GM18858 (cell line): ENCODE data around the gene RBM20.
"Not testable (repeated sequence)": the region's sequence is repeated elsewhere in the genome, so short reads cannot be mapped to it uniquely, and the experiment has no call there.

Experiments
- ATAC-seq: cut with Tn5 transposase; IDR thresholded peaks from one replicate; pipeline ENCODE4 v1.9.1; 2021; ENCODE audit not compliant: unreplicated experiment

RBM20 gene

GRCh38 chr10:110727785-110728184, 83.6 kb downstream of the RBM20 start:
- ATAC-seq: not testable (repeated sequence)

- no peak for ATAC-seq
Observed at GRCh38 chr10:110730345-110731050, 86.4 kb downstream of the RBM20 start.

- ATAC-seq: no peak
Observed at GRCh38 chr10:110733218-110733952, 89.2 kb downstream of the RBM20 start.

GRCh38 chr10:110735620-110736027, 91.5 kb downstream of the RBM20 start:
- no peak for ATAC-seq

DNA sequence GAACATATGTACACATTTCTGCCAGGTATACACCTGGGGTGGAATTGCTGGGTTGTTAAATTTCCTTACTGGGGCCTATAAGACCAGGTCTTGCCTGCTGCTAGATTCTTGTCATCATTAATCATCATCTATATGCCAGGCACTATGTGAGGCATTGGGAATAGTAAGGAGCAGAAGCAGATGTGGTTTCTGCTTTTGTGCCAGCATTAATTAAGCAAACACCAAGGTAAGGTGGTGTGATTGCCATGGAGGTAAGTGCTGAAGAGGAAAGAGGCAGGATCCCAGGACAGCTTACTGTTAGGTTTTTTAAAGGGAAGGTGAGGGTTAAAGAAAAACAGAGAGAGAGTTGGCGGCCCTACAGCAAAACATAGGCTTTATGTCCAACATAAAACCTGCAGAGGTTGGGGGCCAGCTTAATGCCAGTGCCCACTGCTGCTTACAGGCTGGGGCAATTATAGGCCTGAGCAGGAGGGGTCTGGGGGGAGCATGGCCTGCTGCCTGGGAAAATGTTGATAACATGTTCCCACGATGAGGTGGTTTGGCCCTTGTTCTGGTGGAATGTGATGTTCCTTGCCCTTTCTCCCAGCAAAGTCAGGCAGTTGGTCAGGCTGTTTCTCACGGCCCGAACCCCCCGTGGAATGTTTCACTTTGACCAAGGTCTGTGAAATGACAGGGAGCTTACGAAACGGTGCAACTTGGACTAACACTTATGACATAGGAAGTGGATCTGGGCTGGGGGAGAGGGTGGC, 93.9 kb downstream of the RBM20 start:
- ATAC-seq: no peak

GRCh38 chr10:110739811-110740271, 95.7 kb downstream of the RBM20 start:
- no peak for ATAC-seq

DNA sequence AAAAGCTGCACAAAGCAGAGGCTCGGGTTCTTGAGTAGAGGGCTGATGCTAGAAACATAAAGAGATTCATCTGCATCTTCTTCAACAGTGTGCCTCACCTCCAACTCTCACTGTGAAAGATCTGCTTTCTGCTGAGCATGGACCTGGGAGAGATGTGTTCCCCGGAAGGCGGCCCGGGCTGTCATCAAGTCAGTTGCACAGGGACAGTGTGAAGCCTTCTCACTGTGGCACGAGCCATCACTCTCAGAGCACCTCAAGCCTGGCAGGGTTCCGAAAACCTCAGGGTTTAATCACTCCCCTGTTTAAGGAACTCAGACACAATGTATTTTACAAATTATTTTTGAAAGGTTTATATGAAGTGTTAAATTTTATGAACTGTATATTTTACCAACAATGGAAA, 98.7 kb downstream of the RBM20 start:
- ATAC-seq: no peak

DNA sequence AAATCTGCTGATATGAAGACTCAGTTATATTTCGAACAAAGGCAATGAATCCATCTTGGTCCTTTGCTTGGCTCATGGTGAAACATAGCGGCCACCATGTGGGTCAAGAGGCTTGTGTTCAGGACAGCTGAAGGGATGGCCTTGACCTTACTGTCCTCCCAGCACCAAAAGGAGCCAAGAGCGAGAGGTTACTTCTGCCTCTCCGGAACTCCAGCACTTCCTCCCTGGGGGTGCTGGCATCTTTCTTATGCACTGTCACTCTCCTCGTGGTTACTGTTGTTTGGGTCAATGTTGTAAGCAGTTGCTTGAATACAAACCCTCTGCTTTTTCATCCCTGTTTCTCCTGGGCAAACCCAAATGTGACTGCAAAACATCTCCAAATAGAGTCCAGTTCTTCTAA, 100.6 kb downstream of the RBM20 start:
- ATAC-seq: no peak

- peak; percentile 40 for ATAC-seq
Observed at GRCh38 chr10:110746254-110746826, 102.2 kb downstream of the RBM20 start.

DNA sequence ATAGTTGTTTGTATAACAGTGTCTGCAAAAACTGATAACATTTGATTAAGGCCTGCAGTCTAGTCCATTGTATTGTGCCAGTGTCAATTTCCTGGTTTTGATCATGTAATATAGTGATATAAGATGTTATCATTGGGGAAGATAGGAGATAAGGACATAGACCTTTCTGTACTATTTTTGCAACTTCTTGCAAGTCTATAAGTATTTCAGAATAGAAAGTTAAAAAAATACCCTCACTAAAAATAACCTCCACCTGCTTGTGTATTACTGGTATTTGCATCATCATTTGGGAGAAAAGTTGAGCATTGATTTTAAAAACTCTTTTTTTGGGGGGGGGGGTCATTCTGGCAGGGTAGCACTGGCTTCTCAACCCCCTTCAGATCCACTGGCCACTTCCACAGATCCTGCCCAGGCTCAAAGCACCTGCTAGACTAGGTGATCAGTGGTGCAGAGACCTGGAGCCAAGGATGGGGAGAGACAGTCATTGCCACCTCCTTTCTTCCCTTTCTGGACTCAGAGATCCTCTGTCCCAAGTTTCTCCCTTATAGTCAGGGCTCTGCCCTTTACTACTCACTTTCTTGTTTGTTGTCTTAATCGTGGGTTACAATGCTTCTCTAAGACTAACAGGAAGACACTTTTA, 103.0 kb downstream of the RBM20 start:
- ATAC-seq: peak; percentile 20

- no peak for ATAC-seq
Observed at GRCh38 chr10:110747609-110748464, 103.7 kb downstream of the RBM20 start.

GRCh38 chr10:110748970-110749369, 104.8 kb downstream of the RBM20 start:
- no peak for ATAC-seq

- no peak for ATAC-seq
Observed at GRCh38 chr10:110750931-110751330, 106.8 kb downstream of the RBM20 start.

GRCh38 chr10:110751850-110752249, 107.7 kb downstream of the RBM20 start:
- no peak for ATAC-seq

DNA sequence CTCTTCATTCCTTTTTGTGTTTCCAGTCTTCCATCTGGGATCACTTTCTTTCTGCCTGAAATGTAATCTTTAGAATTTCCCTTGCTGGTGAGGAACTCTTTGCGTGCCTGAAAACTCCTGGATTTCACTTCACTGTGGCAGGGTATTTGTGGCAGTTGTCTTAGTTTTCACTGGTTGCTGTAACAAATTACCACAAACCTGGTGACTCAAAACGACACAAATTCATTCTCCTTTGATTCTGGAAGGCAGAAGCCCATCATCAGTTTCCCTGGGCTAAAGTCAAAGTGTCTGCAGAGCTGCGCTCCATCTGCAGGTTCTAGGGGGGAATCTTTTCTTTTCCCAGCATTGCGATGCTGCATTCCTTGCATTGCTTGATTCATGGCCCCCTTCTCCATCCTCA, 109.3 kb downstream of the RBM20 start:
- no peak for ATAC-seq

DNA sequence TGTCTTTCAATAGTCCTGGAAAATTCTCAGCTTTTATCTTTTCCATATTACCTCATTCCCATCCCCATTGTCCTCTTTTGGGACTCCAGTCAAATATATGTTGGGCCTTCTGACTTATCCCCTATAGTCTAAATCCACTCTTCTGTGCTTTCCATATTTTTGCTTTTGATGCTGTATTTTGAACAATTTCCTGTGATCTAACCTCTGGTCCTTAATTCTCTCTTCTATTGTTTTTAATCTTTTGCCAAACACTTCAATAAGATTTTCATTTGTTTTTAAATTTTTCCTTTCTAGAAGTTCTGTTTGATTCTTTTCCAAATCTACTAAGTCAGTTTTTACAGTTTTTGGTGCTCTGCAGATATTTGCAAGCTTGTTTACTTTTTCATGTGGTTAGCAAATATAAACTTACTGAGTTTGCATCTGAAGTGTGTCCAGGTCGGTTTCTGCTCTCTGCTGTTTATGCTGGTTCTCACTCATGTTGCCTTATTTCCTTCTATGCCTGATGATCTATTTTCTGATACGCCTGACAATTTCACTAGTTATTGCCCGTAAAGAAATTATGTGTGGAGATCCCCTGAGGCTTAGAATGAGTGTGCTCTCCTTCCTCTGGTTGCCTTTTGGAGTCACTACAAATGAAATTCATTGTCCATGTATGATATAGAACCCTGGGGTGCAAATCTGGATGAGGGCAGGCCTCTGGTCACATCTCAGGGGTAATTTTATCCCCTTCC, 110.4 kb downstream of the RBM20 start:
- no peak for ATAC-seq

- ATAC-seq: no peak
Observed at GRCh38 chr10:110755781-110756180, 111.6 kb downstream of the RBM20 start.

GRCh38 chr10:110756876-110757275, 112.7 kb downstream of the RBM20 start:
- ATAC-seq: no peak

DNA sequence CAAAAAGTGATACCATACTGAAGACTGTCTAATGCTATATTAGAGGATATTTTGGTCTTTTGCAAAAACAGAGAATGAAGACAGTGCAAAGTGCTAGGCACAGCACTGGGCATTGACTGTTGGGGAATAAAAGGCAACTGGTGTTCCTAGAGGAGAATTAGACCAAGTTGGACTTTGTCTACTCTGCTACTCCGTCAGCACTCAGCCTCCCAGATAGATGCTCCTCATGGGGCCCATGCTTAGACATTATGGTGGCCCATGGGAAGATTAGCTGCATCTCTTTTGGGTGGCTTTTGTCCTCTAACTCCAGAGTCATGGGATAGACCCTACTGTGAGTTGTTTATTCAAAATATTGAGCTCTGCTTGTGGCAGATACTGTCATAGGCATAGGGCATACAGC, 113.5 kb downstream of the RBM20 start:
- ATAC-seq: no peak
